LNCaP clone FGC (cell line): ENCODE data around the gene LBX1.
A peak's percentile ranks its signal among the peaks of the same experiment; 100 is the strongest.

Experiments used
- DNase-seq: peaks from one replicate; pipeline ENCODE4 v3.0.0-alpha.2; 2011; ENCODE audit warnings: low read depth
- H3K4me3 ChIP-seq: 2 replicates; pipeline ENCODE4 v1.5.1; 2011; ENCODE audit warnings: mild to moderate bottlenecking, low read depth, low read length, control low read depth
- TF ChIP-seq, protein P1 (sequence below): IDR thresholded peaks from 2 replicates; pipeline ENCODE4 v1.5.1; 2012; ENCODE audit warnings: mild to moderate bottlenecking; ENCODE audit not compliant: control insufficient read depth, insufficient read depth; ENCODE audit errors: extremely low read depth

Gene LBX1

DNA sequence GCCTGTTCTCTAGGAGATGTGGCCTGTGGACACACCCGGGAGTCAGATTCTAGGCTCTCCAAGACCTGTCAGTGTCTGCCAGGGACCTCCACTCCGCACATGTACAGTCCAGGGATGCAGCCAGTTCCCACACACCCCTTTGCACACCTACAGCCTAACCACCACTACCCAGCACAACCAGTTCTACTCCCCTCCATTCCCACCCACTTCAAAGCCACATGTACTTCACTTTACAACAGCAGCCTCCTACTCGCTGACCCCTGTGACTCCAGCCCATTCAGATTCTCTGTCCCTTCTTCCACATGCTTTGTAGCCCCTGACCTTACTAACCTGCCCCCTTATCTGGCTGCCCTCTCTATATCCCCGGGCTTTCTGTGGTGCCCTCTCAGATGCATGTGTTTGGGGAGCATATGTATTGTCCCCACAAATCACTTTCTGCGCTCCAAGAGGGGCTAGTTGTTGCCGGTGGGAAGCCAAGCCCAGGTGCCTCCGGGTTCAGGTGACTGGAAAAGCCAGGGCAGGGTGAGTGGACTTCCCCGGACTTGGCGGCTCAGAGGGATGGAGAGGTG, 7.2 kb downstream of the LBX1 start:
- DNase-seq = no peak
- TF ChIP-seq, protein P1, sequence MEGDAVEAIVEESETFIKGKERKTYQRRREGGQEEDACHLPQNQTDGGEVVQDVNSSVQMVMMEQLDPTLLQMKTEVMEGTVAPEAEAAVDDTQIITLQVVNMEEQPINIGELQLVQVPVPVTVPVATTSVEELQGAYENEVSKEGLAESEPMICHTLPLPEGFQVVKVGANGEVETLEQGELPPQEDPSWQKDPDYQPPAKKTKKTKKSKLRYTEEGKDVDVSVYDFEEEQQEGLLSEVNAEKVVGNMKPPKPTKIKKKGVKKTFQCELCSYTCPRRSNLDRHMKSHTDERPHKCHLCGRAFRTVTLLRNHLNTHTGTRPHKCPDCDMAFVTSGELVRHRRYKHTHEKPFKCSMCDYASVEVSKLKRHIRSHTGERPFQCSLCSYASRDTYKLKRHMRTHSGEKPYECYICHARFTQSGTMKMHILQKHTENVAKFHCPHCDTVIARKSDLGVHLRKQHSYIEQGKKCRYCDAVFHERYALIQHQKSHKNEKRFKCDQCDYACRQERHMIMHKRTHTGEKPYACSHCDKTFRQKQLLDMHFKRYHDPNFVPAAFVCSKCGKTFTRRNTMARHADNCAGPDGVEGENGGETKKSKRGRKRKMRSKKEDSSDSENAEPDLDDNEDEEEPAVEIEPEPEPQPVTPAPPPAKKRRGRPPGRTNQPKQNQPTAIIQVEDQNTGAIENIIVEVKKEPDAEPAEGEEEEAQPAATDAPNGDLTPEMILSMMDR = no peak
- H3K4me3 ChIP-seq = no peak overlapping the region

DNA sequence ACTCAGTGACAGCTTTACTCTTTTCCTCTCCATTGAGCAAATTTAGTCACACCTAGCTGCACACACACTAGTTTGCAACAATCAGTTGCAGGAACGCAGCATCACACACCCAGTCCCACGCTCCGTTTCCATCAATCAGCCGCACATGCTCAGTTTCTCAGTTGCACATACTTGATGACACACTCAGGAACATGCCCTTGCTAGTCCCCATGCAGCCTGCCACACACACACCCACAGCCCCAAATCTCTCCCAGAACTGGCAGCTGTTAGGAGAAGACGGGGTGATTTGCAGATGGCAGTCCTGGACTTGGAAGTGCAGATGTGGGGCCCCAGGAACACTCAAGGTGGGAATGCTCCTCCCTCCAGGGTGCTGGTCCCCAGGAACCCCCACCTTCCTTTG, 7.7 kb downstream of the LBX1 start:
- TF ChIP-seq, protein P1 = no peak
- no peak overlapping the region for H3K4me3 ChIP-seq
- no peak for DNase-seq

DNA sequence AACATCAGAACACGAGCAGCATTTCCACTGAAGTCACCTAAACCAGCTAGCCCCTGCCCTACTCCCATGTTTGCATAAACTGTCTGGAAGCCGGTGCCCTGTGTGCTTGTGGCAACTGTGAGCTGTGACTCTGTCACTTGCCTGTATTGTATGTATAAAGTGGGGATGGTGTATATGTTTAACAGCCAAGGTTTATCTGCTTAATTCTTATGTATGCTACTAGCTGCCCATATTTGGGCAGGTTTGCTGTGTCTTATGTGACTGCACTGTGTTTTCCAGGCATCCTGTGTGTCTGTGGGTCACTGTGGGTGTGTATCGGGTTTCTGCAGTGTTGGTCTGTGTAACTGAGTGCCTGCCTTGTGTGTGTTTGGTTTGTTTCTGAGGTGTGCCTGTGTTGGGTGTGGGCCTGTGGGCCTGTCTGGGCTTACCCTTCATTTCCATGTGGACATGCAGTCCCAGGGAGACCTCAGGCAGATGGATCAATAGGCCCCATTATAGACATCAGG, 9.3 kb downstream of the LBX1 start:
- H3K4me3 ChIP-seq = no peak overlapping the region
- TF ChIP-seq, protein P1 = no peak
- no peak for DNase-seq

DNA sequence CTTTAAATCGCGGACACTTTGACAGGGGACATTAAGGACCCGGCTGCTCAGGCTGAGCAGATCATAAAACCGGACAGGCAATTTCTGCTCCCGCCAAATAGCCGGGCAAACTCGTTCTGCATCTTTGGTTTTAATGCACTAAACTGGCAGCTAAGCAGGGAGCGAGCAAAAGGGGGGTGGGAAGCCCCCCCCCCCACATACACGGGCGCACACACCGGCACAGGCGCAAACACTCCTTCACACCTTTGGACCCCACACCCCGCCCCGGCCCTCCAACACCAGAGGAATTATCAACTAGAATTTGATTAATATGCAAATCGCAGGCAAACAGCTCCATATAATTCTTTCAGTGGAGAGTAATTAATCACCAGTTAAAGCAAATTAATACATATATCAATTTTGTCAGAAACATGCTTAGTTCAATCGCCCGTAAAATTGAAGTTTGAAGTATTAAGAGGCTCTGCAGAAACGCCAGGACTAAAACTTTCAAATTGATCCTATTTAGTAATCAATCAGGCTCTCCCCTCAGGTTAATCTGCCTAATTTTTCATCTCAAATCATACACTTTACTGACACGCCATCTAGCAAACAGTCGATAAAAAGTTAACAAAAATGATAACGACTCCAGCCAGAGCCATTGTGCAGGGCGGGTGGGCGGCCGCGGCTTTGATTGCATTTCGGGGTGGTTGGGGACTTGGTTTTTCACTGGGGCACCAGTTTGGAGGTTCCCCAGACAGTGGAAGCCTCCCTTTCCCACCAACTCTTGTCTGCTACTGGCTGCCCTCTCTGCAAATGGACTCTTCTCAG, 9.9 kb downstream of the LBX1 start:
- H3K4me3 ChIP-seq = no peak overlapping the region
- TF ChIP-seq, protein P1 = no peak
- peak; percentile 3 for DNase-seq

DNA sequence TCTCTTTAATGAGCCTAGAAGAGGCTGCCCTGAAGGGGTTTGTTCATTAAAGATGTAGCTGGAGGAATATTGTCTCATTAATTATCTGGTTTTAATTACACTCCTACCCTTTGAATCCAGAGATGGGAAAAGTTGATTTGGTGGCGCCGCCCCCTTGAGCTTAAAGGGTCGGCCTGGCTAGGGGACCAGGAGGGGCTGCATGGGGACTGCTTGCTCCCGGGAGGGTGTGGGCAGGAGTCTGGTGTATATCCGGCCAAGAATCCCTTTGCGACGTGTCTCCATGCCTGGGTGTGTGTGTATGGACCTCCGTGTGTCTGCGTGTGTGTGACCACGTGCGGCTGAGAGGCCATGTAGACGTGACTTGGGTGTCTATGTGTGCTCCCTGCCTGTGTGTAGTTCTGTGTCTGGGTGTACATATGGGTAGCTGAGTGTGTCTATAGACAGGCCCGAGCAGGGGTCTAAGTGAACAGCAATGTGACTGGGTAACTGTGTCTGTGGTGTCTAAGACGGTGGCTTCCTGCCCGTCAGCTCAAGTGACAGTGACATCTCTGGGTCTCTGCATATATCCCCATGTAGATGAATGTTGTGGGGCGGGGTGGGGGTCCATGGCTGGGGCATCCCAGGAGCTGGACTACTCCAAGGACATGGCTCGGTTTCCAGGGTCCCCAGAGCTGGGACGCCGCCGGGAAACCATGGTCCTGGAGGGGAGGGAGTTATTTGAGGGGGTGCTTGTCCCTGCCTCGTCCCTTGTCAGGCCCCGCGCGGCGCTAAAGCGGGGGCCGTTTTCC, 10.7 kb downstream of the LBX1 start:
- TF ChIP-seq, protein P1 = no peak
- no peak for DNase-seq
- H3K4me3 ChIP-seq = no peak overlapping the region

DNA sequence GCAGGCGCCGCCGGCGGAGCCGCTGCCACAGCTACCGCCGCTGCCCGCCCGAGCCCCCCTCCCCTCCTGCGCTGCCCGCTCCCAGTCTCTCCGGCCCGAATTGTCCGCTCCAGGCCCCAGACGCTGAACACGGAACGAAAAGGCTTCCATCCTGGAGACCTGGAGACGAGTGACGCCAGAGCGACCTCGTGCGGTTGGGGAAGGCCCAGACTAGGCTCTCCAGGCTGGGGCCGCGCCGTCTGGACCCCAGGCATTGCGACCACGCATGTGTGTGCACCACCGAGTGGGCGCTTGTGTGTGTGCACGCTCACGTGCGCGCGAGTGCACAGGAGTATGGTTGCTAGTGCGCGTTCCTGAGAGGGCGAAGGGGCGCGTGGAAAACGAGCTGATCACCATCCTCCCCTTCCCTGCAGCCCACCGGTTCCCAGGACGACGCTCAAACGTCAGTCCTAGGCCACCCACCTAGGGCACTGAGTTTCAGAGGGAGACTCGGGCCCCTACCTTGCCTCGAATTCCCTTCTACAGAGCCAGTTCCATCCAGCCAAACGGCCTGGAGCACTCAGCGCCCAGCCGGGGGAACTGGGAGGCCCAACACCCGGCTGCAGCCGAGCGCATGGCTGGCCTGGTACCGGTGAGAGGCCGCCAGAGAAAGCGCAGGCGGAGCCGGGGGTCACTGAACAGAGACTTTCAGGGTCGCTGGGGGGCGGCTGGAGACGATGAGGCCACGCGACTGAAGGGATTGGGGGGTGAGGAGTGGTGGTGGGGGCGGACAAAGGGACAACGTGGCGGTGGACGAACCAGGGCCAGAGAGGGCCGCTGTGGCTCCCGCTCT, 11.6 kb downstream of the LBX1 start:
- DNase-seq = no peak
- no peak overlapping the region for H3K4me3 ChIP-seq

More for the DNA sequence above, 11.6 kb downstream of the LBX1 start:
- TF ChIP-seq, protein P1 = no peak
